HG03442 (cell line): ENCODE measurements around the gene PXDN.
"Not testable (repeated sequence)": the region's sequence is repeated elsewhere in the genome, so short reads cannot be mapped to it uniquely, and the experiment has no call there.

Experiments used
- ATAC-seq: cut with Tn5 transposase; IDR thresholded peaks from one replicate; pipeline ENCODE4 v1.9.1; 2021; ENCODE audit warnings: mild to moderate bottlenecking, moderate library complexity; ENCODE audit not compliant: unreplicated experiment

The PXDN gene

GRCh38 chr2:1639086-1639858 is 105.0 kb downstream of the PXDN start:
- ATAC-seq = no peak

- ATAC-seq = no peak
These were observed 105.9 kb downstream of the PXDN start for GRCh38 chr2:1638281-1638860.

- ATAC-seq = no peak
These were observed 107.4 kb downstream of the PXDN start for GRCh38 chr2:1636791-1637415.

DNA sequence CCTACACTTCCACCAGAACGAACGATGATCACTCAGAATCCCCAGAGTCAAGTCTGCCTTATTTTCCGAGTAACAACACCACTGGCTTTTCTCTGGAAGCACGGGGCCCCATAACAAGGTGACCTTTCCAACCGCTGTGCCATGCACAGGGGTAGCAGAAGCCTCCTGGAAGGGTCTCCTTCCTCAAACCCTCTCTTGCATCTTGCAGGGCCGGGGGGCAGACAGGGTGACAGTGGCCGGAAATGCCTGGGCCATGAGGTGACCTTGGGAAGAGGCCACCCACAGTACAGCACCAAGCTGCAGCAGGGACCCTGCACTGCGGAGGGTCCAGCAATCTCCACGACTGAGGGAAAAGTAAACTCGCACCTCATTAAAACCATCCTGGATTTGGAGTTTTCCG is 108.5 kb downstream of the PXDN start:
- ATAC-seq = no peak

GRCh38 chr2:1634681-1635341 is 109.5 kb downstream of the PXDN start:
- ATAC-seq = no peak

- no peak for ATAC-seq
These were observed 110.3 kb downstream of the PXDN start for GRCh38 chr2:1633936-1634587.

DNA sequence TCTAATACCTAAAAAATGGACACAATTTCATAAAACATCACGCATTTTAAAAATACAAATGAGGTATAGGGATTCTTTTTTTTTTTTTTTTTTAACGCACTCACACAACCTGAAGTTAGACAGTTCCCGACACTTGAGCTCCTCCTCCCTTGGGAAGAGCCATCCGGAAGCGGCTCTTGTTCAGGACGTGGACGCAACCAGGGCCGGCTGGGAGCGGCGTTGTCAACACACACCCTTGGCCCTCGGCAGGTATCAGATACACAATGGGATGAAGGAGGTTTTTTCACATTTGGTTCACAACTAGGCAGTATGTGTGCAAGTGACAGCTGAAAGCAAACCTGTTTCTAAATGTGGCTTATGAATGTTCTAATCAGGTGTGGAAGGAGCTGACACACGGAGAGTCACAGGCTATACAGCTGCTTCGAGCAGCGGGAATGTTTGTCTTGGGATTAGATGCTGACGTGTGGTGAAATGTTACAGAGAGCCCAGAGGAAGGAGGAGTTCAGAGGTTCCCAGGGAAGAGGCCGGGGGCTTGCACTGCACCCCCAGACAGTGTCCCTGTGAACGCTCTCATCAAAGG is 111.1 kb downstream of the PXDN start:
- no peak for ATAC-seq

- ATAC-seq = no peak
These were observed 111.8 kb downstream of the PXDN start for GRCh38 chr2:1632510-1632909.

- no peak for ATAC-seq
These were observed 112.3 kb downstream of the PXDN start for GRCh38 chr2:1632002-1632348.

DNA sequence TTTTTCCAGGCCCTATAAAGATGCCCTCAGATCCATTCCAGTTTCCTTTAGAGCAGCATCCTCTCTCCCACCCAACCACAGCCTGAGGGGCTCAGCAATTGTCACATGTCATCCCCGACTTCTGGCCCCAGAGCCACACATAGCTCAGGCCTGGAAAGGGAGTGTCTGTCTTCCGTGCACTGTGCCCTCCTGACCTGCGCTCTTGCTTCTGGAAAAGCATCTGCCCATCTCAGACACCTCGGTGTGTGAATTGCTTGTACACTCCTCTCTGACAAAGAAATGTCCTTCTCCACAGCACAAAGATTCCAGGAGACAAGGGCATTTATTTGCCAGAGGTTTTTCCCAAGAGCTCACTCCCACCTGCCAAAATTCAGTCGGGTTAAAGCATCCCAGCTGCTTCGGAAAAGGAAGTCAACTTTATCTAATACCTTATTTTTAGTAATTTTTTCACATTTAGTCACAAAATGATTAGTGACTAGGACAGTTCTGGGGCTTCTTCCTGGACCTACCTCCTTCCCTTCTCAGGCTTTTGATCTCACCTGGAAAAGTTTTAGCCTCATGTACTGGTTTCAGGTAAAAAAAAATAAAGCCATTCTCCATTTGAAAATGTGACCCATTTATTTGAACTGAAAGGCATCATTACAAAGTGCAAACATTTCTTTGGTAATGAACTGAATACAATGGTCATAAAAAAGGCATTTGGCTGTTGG is 112.9 kb downstream of the PXDN start:
- no peak for ATAC-seq

GRCh38 chr2:1628893-1629292 is 115.4 kb downstream of the PXDN start:
- no peak for ATAC-seq

GRCh38 chr2:1627628-1628381 is 116.5 kb downstream of the PXDN start:
- ATAC-seq = no peak

DNA sequence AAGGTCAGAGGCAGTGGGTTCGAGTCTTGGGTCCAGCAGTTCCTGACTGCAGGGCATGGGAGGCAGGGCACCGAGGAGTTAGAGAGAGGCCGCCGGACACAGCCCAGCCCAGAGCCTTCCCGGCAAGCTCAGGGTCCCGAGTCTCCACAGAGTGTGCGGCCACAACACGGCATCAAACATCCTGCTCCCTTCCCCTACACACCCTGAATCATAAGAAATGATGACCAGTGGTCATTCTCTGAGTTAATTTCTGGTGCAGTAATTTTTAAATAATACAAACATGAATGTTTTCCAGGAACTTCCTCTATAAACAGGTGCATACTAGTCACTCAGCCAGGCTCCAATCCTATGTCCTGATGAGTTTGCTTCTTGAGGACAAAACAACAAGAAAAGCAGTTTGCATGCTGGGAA is 118.0 kb downstream of the PXDN start:
- no peak for ATAC-seq

GRCh38 chr2:1625281-1626001 is 118.9 kb downstream of the PXDN start:
- no peak for ATAC-seq

GRCh38 chr2:1623906-1624445 is 120.3 kb downstream of the PXDN start:
- no peak for ATAC-seq

DNA sequence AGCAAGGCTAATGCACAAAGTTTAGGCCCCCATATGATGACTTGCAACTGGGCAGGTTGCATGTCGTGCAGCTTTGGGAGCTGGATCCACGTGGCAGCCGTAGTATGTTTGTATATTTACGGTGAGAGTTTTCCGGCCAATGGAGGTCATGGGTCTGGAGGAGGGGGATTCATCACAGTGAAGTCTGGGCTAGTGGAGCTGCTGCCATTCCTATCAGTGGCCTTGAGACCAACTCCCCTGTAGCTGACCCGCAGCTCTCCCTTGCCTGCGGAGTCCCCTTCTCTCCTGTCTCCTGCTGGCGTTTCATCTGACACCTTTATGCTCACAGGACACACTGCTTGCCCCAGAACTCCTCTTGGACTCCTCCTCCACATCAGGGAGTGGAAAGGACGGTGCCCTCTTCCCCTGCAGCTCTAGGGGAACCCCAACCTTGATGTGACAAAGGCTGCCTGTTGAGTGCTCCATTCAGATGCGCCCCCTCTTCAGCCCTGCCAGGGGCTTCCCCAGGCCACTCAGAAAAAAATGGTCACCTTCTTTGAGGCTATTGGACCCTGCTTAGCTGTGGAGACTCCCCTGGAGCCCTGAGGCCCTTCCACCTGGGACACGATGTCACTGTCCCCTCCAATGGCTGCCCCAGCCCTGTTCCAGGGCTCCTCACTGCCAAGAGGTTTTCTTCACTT is 121.7 kb downstream of the PXDN start:
- no peak for ATAC-seq

- not testable (repeated sequence) for ATAC-seq
These were observed 122.3 kb downstream of the PXDN start for GRCh38 chr2:1621976-1622375.

GRCh38 chr2:1621501-1621900 is 122.8 kb downstream of the PXDN start:
- no peak for ATAC-seq
